ENCODE data around the gene PSD4.

Gene PSD4

GRCh38 chr2:113173542-113174375 is at the start of gene PSD4:
Gene PSD4 (plus strand): TSS chr2:113173971. CDS start chr2:113182457, 8,486 bp downstream.
- DNase-seq = no peak

- no peak for DNase-seq
These were observed 49.4 kb upstream of the PSD4 start for GRCh38 chr2:113124181-113124961.

- no peak for DNase-seq
These were observed 48.6 kb upstream of the PSD4 start for GRCh38 chr2:113124984-113125855.

- DNase-seq = no peak
These were observed 46.7 kb upstream of the PSD4 start, which contains the start of gene IL1RN for GRCh38 chr2:113126845-113127645. Gene IL1RN (plus strand): TSS chr2:113127598. CDS start chr2:113127625, 27 bp downstream.

GRCh38 chr2:113127646-113128570 is 45.9 kb upstream of the PSD4 start:
- DNase-seq = no peak

GRCh38 chr2:113129519-113130078 is 44.2 kb upstream of the PSD4 start:
- DNase-seq = no peak

- no peak for DNase-seq
These were observed 42.2 kb upstream of the PSD4 start for GRCh38 chr2:113131352-113132185.

- DNase-seq = no peak
These were observed 41.3 kb upstream of the PSD4 start for GRCh38 chr2:113132414-113133021.

GRCh38 chr2:113133704-113134598 is 39.8 kb upstream of the PSD4 start:
- no peak for DNase-seq

- no peak for DNase-seq
These were observed 39.1 kb upstream of the PSD4 start for GRCh38 chr2:113134717-113135116.

GRCh38 chr2:113135317-113135716 is 38.5 kb upstream of the PSD4 start:
- DNase-seq = no peak

- peak in 1 of 2 experiments; percentile 45 for DNase-seq
These were observed 36.7 kb upstream of the PSD4 start for GRCh38 chr2:113136828-113137775.

GRCh38 chr2:113137827-113138226 is 35.9 kb upstream of the PSD4 start:
- DNase-seq = no peak

GRCh38 chr2:113138428-113139322 is 35.1 kb upstream of the PSD4 start:
- DNase-seq = peak; percentile 23 to 77

GRCh38 chr2:113141451-113141850 is 32.3 kb upstream of the PSD4 start:
- DNase-seq = no peak

- no peak for DNase-seq
These were observed 31.5 kb upstream of the PSD4 start for GRCh38 chr2:113142290-113142689.
